SH-SY5Y (cell line): ENCODE measurements around the gene TMEM165.

Experiments used
- GATA2 ChIP-seq: IDR thresholded peaks from 2 replicates; pipeline ENCODE4 v1.6.1; 2011; ENCODE audit warnings: mild to moderate bottlenecking, low read depth, low read length
- GATA3 ChIP-seq: IDR thresholded peaks from 2 replicates; pipeline ENCODE4 v1.6.1; 2011; ENCODE audit warnings: low read depth, mild to moderate bottlenecking, low read length, moderate library complexity

DNA sequence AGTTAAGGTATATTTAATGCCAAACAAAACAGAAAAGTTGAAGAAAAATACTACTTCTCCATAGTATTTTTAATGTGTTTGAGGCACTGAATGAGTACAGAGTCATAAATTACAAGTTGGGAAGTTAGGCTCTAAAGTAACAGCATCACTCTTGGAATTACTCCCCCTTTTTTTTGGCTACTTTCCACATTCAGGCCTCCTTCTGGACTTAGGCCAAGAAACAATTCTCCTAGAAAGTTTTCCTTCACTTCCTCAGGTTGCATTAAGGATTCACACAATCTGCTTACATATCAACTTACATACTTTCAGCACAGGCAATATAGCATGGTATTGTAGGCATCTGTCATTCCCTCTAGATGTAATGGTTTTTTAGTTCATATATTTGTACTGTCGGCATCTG, 52.1 kb downstream of the TMEM165 start:
- TF ChIP-seq GATA3, result no peak
- TF ChIP-seq GATA2, result no peak
